Endothelial cell of umbilical vein (primary cell): ENCODE data around the gene RELN. TPM values are rescaled to one million over a fixed set of nuclear protein-coding genes. Genes with fewer than 3 reads are reported as not detected.

ENCODE experiments used
- BruUV-seq: library from RNA; stranded (reverse); fragments of 400-500 nt; replicated peaks from 2 replicates; lab custom pipeline; 2021; lab: Mats Ljungman, UMichigan
- CTCF ChIA-PET: fragments of 300-600, 350-600 bp; sonication (Branson Sonifier 250); formaldehyde crosslinking; loops from one replicate; lab custom pipeline; 2021; ENCODE audit warnings: antibody characterized with exemption, inconsistent platforms; lab: Charles Lee
- POLR2A ChIA-PET: fragments of 300-600, 350-600 bp; sonication (Branson Sonifier 250); formaldehyde crosslinking; loops from one replicate; lab custom pipeline; 2021; ENCODE audit warnings: antibody characterized with exemption, inconsistent platforms; lab: Charles Lee
- DNase-seq: peaks from one replicate; pipeline ENCODE4 v3.0.0-alpha.2; 2011; ENCODE audit warnings: low read depth, low spot score
- FAIRE-seq: peaks from 2 replicates; lab custom pipeline; 2011; peaks lifted over from hg19 to GRCh38; lab: Jason Lieb, UNC
- H2AFZ ChIP-seq: 2 replicates; pipeline ENCODE4 v1.6.0; 2012; ENCODE audit warnings: low read depth, low read length, control low read depth, inconsistent platforms
- H3K27ac ChIP-seq: 2 replicates; pipeline ENCODE4 v1.5.1; 2011; ENCODE audit warnings: low read depth, mild to moderate bottlenecking, control low read depth, low read length, moderate library complexity; ENCODE audit not compliant: insufficient read depth
- H3K27me3 ChIP-seq, 2 experiments: 2 replicates each; pipeline versions ENCODE4 v1.6.0 to v1.6.1; 2011; ENCODE audit warnings: low read length in 2 of 2, mixed read lengths in 1 of 2; ENCODE audit not compliant: control insufficient read depth in 2 of 2, insufficient read depth in 2 of 2
- H3K36me3 ChIP-seq, 2 experiments: 2 replicates in 1 of 2; 3 replicates in 1 of 2; pipeline ENCODE4 v1.5.1; 2011; ENCODE audit warnings: low read length in 2 of 2, mild to moderate bottlenecking in 1 of 2, moderate library complexity in 1 of 2; ENCODE audit not compliant: control insufficient read depth in 2 of 2, insufficient read depth in 2 of 2; ENCODE audit errors: extremely low read depth in 1 of 2
- H3K4me1 ChIP-seq: 3 replicates; pipeline ENCODE4 v1.5.1; 2011; ENCODE audit warnings: mild to moderate bottlenecking, low read length; ENCODE audit not compliant: control insufficient read depth, insufficient read depth; ENCODE audit errors: extremely low read depth
- H3K4me2 ChIP-seq: 2 replicates; pipeline ENCODE4 v1.6.1; 2011; ENCODE audit warnings: low read length, control low read depth, mixed read lengths; ENCODE audit not compliant: insufficient read depth
- H3K4me3 ChIP-seq, 3 experiments: fragments of 200-600 bp in 1 of 3; sonication (generic), shearing (Covaris generic) in 1 of 3; replicated peaks in 1 of 3; 2 replicates each; pipeline ENCODE4 v1.5.1; 2011 to 2016; ENCODE audit warnings: control low read depth in 3 of 3, low read length in 3 of 3, mild to moderate bottlenecking in 2 of 3, inconsistent platforms in 1 of 3, low read depth in 1 of 3, moderate library complexity in 1 of 3; ENCODE audit not compliant: insufficient read depth in 1 of 3
- H3K79me2 ChIP-seq: 2 replicates; pipeline ENCODE4 v1.6.0; 2012; ENCODE audit warnings: low read length, inconsistent platforms; ENCODE audit not compliant: control insufficient read depth, insufficient read depth
- H3K9ac ChIP-seq: replicated peaks from 2 replicates; pipeline ENCODE3; 2011; ENCODE audit warnings: low read length, control low read depth; ENCODE audit not compliant: insufficient read depth; ENCODE audit errors: extremely low read depth
- H3K9me1 ChIP-seq: replicated peaks from 3 replicates; pipeline ENCODE4 v1.6.0; 2011; ENCODE audit warnings: mild to moderate bottlenecking, low read length; ENCODE audit not compliant: control insufficient read depth, insufficient read depth; ENCODE audit errors: extremely low read depth
- H3K9me3 ChIP-seq: replicated peaks from 2 replicates; pipeline ENCODE4 v1.5.1; 2012; ENCODE audit warnings: low read length, inconsistent platforms; ENCODE audit not compliant: control insufficient read depth, insufficient read depth
- H4K20me1 ChIP-seq: replicated peaks from 2 replicates; pipeline ENCODE3; 2011; ENCODE audit warnings: mild to moderate bottlenecking, low read length; ENCODE audit not compliant: control insufficient read depth, insufficient read depth; ENCODE audit errors: extremely low read depth
- EZH2 ChIP-seq: IDR thresholded peaks from 2 replicates; pipeline ENCODE4 v1.6.1; 2012; ENCODE audit warnings: borderline replicate concordance, low read depth, mild to moderate bottlenecking, moderate library complexity, low read length, inconsistent platforms; ENCODE audit not compliant: severe bottlenecking
- FOS ChIP-seq: IDR thresholded peaks from 2 replicates; pipeline ENCODE4 v1.6.1; 2011; ENCODE audit warnings: mild to moderate bottlenecking, low read length, moderate library complexity, borderline replicate concordance; ENCODE audit not compliant: insufficient read depth
- GATA2 ChIP-seq: IDR thresholded peaks from 2 replicates; pipeline ENCODE4 v1.7.0; 2011; ENCODE audit warnings: low read depth, mild to moderate bottlenecking, moderate library complexity, mixed read lengths, low read length; ENCODE audit not compliant: insufficient read length, insufficient read depth
- JUN ChIP-seq: IDR thresholded peaks from 2 replicates; pipeline ENCODE4 v1.6.1; 2011; ENCODE audit warnings: borderline replicate concordance, low read depth; ENCODE audit not compliant: insufficient read length, insufficient read depth
- MYC ChIP-seq: IDR thresholded peaks from one replicate; pipeline ENCODE4 v1.6.1; 2011; ENCODE audit warnings: mild to moderate bottlenecking, low read depth, low read length
- POLR2A ChIP-seq: IDR thresholded peaks from 2 replicates; pipeline ENCODE4 v1.6.1; 2012; ENCODE audit warnings: low read depth, mild to moderate bottlenecking, control low read depth, low read length
- POLR2AphosphoS5 ChIP-seq: IDR thresholded peaks from 2 replicates; pipeline ENCODE4 v1.6.1; 2012; ENCODE audit warnings: low read depth, mild to moderate bottlenecking, control low read depth, low read length, moderate library complexity; ENCODE audit not compliant: insufficient read depth
- dilution Hi-C: fragments of 300-500 bp; cut with MboI; formaldehyde crosslinking; loops from one replicate; pipeline ENCODE4 v1.15.0; 2019; ENCODE audit warnings: low sequenced_read_pairs; ENCODE audit not compliant: extremely low pct_ligation_motif_present
- intact Hi-C: fragments of 100-400 bp; cut with micrococcal nuclease; formaldehyde crosslinking; loops from one replicate; pipeline ENCODE4 v1.10.0; 2022
- polyA plus RNA-seq, 4 experiments: library from polyadenylated mRNA; depleted of rRNA in 3 of 4; stranded (reverse) in 3 of 4; unstranded in 1 of 4; fragments of >200 nt; gene quantifications; 2 replicates each; pipeline versions ENCODE4 v1.2.1 to v1.2.3, GENCODE V29; 2011 to 2012; ENCODE audit warnings: missing spikeins in 1 of 4
- total RNA-seq: library from RNA; stranded (reverse); gene quantifications from 2 replicates; pipeline ENCODE4 v1.2.3, GENCODE V29; 2021
- TF ChIP-seq, protein P1 (sequence below): IDR thresholded peaks from 2 replicates; pipeline ENCODE4 v1.6.1; 2011; ENCODE audit not compliant: insufficient read depth, insufficient read length
- TF ChIP-seq, protein P2 (sequence below), 2 donors: IDR thresholded peaks; 1 replicate in 1 of 2; 2 replicates in 1 of 2; pipeline ENCODE4 v1.5.1; 2011; ENCODE audit warnings: low read length in 2 of 2, mild to moderate bottlenecking in 2 of 2, moderate library complexity in 2 of 2, control low read depth in 1 of 2, inconsistent platforms in 1 of 2, low read depth in 1 of 2; ENCODE audit not compliant: insufficient read depth in 1 of 2; ENCODE audit errors: extremely low read depth in 1 of 2

The RELN gene
- total and polyA plus RNA-seq, 2 donors (not counting 3 experiments of a cell fraction or from before 2014, with no cell fraction given) = 0.15 to 0.22 TPM

DNA sequence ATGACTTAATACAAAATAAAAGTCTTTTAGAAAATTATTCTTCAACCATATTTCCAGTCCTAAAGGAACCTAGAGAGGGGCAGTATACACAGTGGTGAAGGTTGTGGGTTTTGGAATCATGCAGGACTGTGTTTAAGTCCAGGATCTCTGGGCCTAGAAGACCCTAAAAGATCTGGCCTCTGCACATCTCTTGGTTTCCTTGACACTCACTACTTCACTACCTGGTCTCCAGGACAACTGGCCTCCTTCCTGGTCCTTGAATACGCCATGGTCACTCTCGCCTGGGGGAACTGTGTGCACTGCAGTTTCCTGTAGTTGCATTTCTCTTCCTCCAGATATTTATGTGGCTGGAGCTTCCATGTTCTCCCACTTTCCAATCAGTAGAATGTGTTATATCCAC is 360.7 kb downstream of the RELN start:
- no peak overlapping the region for H3K27ac ChIP-seq
- no peak overlapping the region for H2AFZ ChIP-seq
- H3K4me3 ChIP-seq = no peak overlapping the region
- H3K4me1 ChIP-seq = peaks cover 9% of the 10 kb centered on the region
- ChIA-PET POLR2A (no interaction called here), CTCF (no interaction called here)
- H4K20me1 ChIP-seq = no peaks in the 10 kb centered on the region
- no peaks in the 10 kb centered on the region for H3K36me3 ChIP-seq
- no peak overlapping the region for H3K9ac ChIP-seq
- no TSS peak for BruUV-seq
- no peaks in the 10 kb centered on the region for H3K79me2 ChIP-seq
- dilution Hi-C loops = no loop called here
- H3K27me3 ChIP-seq = no peaks in the 10 kb centered on the region
- no peaks in the 10 kb centered on the region for H3K9me1 ChIP-seq
- intact Hi-C loops = no loop called here
- no peak overlapping the region for H3K4me2 ChIP-seq
- DNase-seq = no peak
- FAIRE-seq = no peak
- H3K9me3 ChIP-seq = no peaks in the 10 kb centered on the region
- TF ChIP-seq POLR2AphosphoS5 (no peak), POLR2A (no peak), EZH2 (no peak)
- TF ChIP-seq, protein P1, sequence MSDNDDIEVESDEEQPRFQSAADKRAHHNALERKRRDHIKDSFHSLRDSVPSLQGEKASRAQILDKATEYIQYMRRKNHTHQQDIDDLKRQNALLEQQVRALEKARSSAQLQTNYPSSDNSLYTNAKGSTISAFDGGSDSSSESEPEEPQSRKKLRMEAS = no peak

DNA sequence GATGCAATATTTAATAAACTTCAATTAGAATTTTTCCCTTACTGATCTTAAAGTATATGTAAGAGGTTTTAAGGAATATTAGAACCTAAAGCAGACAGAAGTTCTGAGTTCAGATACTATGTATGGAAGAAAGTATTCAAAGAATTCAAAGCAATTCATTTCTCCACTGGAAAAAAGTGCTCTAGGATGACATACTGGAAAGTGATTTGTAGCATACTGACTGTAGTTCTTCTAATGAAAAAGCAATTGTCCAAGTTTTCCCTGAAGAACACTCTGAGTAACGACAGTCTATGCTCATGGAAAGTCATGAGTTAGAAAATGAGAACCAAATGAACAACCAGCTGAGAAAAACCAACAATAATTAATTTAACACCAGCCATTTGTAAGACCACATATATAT is 362.7 kb downstream of the RELN start:
- no peaks in the 10 kb centered on the region for H3K9me3 ChIP-seq
- H4K20me1 ChIP-seq = no peaks in the 10 kb centered on the region
- CTCF ChIA-PET = no interaction called here
- H2AFZ ChIP-seq = no peak overlapping the region
- no peaks in the 10 kb centered on the region for H3K9me1 ChIP-seq
- intact Hi-C loops (no loop called here), dilution Hi-C loops (no loop called here)
- no peak for DNase-seq
- no peaks in the 10 kb centered on the region for H3K36me3 ChIP-seq
- TF ChIP-seq POLR2AphosphoS5 (no peak), JUN (no peak), POLR2A (no peak), MYC (no peak), EZH2 (no peak), GATA2 (no peak), FOS (no peak)
- TF ChIP-seq, protein P2, sequence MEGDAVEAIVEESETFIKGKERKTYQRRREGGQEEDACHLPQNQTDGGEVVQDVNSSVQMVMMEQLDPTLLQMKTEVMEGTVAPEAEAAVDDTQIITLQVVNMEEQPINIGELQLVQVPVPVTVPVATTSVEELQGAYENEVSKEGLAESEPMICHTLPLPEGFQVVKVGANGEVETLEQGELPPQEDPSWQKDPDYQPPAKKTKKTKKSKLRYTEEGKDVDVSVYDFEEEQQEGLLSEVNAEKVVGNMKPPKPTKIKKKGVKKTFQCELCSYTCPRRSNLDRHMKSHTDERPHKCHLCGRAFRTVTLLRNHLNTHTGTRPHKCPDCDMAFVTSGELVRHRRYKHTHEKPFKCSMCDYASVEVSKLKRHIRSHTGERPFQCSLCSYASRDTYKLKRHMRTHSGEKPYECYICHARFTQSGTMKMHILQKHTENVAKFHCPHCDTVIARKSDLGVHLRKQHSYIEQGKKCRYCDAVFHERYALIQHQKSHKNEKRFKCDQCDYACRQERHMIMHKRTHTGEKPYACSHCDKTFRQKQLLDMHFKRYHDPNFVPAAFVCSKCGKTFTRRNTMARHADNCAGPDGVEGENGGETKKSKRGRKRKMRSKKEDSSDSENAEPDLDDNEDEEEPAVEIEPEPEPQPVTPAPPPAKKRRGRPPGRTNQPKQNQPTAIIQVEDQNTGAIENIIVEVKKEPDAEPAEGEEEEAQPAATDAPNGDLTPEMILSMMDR (IDR thresholded peaks at IDR 0.05; ENCODE audit: extremely low read depth in 1 of 2, insufficient read depth in 1 of 2, low read depth in 1 of 2, low read length in 2 of 2) = no peak
- TF ChIP-seq, protein P1 = no peak
- no peak overlapping the region for H3K4me3 ChIP-seq
- no peaks in the 10 kb centered on the region for H3K4me1 ChIP-seq
- no peak overlapping the region for H3K9ac ChIP-seq
- H3K27ac ChIP-seq = no peak overlapping the region
- no peak overlapping the region for H3K4me2 ChIP-seq
- no peak for FAIRE-seq
- BruUV-seq = no TSS peak
- no peaks in the 10 kb centered on the region for H3K79me2 ChIP-seq
- POLR2A ChIA-PET = no interaction called here
- H3K27me3 ChIP-seq = no peaks in the 10 kb centered on the region
